Measurements from ENCODE around the gene DISP3.

DISP3 gene

DNA sequence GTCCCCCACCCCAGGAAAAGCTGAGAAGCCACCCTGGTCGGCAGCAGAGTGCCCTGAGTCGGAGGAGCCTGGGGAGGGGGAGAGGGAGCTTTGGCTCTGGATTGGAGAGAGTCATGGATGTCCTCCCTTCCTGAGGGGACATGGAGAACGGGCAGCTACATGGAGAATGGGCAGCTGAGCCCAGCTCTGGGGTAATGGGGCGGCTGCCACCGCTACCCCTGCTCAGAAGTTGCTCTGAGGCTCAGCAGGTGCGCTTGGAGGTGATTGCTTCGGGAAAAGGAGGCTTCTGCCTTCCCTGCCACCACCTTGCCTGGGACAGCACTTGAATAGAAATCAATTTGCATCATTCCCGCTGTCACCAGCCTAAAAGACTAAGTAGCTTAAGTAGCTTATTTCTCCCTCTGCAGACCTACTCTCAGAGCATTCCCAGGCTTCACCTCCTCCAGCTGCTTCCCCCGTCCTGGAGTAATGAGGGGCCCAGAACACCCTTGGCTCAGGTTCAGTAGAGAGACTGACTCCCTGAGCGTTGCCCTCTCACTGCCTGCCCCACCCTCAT, 8.3 kb downstream of the DISP3 start:
- no peak for DNase-seq (ENCODE audit: low spot score)

DNA sequence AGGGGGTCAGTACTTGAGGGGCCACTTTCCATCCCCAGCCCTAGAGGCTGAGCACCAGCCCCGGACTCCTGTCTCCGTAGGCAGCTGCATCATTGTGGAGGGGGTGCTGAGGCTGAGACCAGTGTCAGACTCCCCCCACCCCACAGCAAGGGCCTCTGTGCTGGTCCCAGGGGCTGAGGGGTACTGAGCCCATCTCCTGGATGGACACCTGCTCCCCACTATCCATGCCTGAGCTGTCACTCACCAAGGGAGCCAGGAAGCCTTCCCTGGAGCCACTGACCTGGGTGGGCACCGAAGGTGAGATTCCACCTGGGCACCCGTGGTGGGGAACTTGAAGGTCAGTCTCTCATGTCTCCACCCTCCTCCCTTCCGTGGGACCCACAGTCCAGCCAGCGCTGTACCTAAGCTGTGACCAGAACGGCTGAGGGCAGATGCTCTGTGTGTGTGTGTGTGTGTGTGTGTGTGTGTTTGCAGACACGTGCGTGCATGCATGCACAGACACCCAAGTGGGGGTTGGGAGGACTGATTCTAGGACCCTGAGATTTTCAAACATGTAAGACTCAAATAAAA, 9.3 kb downstream of the DISP3 start:
- DNase-seq (ENCODE audit: low spot score), result no peak

DNA sequence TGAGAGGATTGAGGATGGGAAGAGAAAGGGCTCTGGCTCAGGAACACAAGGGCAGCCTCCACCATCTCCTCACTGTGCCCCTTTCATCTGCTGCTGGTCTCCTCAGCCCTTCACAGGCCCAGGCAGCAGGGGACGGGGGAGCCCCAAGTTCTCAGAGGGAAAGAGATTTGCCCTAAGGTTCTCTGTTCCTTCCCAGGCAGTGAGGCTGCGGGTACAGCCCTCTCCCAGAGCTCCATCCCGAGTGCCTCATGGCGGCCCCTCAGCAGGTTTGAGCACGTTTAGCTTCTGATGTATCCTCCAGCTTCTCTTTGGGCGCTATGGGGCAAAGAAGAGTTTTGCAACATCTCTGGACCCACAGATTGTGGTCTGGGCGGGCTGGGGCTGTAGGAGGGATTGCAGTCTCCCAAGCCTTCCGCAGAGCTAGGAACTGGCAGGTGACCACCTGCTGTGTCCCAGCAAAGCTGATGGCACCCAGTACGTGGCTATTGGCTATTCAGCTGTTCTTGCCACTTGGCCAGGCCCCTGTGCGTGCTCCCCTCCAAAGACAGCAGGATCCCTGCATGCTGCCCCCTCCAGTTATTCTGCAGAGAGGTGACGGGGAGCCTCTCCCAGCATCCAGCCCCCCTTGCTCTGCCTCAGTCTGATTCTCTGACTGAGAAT, 10.1 kb downstream of the DISP3 start:
- DNase-seq (ENCODE audit: low spot score), result no peak

DNA sequence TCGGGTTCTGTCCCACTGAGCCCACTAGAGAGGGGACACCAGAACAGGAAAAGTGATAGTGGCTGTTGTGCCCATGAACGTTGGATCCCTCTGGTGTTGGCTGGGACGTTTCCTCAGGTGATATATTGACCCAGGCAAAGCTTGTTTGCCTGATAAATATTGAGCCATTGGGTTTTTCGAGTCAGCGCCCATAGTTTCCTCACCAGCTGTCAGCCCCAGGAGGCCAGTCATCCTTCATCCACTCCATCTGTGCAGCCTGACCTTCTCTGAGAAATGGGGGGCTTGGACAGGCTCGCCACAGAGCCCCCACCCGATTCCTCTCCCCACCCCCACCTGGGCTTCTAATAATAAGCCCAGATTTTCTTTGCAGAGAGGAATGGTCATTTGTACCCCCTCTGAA, 13.3 kb downstream of the DISP3 start:
- DNase-seq (ENCODE audit: low spot score), result no peak

DNA sequence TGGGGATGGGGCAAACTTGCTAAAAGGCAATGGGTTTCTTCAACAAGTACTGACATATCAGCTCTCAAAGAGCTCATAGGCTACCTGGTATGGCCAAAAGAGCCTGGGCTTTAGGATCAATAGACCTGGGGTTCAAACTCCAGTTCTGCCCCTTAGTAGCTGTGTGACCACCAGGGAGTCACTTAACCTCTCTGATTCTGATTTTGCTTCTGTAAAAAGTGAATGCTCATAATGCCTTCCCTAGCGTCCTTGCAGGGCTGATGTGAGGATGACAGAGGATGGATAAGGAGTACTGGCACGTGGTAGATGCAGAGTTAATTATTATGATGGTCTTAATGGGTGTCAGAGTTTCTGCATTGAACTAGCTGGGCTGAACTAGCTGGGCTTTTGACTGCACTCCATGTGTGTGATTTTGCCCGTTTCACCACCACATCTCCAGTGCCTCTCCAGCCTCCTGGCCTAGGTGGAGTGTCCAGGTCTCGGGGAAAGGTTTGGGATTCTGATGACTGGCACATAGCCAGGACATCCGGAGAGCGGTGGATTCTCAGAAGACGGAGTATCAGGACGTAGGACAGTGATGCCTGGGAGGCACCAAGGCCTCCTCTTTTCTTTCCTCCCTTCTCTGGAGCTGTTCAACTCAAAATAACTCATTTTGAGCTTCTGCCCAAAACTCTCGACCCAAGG, 15.2 kb downstream of the DISP3 start:
- no peak for DNase-seq (ENCODE audit: low spot score)

DNA sequence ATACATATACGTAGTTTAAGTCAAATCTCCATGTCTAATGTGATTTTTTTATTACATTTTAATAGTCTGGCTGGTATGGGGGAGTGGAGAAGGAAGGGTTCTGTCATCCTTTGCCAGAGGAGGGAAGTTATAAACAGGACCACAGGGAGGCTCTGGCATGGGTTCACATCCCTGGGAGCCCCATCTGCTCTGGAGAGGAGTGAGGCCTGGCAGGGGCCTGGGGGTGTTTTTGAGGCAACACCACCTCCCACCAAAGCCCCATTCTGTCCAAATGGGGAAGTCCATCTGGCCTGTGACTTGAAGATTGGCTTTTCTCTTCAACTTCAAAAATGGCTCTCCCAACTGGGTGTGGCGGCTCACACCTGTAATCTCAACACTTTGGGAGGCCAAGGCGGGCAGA, 15.8 kb downstream of the DISP3 start:
- no peak for DNase-seq (ENCODE audit: low spot score)

DNA sequence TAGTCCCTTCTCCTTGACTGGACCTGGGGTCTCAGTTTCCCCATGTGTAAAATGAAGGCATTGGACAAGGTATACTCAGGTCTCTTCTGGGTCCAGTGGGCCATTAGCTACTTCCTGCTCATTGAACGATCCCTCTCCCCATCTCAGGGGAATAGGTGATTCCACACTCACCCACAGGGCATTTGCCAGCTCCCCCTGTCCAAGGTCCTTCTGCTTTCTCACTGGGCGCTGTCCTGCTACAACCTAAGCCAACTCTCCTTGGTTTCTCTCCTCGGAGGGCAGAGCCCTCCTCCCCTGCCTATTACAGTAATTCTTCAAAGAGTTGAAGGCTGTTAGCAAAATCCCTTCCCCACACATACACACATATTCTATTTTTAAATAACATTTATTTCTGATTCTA, 16.6 kb downstream of the DISP3 start:
- no peak for DNase-seq (ENCODE audit: low spot score)

DNA sequence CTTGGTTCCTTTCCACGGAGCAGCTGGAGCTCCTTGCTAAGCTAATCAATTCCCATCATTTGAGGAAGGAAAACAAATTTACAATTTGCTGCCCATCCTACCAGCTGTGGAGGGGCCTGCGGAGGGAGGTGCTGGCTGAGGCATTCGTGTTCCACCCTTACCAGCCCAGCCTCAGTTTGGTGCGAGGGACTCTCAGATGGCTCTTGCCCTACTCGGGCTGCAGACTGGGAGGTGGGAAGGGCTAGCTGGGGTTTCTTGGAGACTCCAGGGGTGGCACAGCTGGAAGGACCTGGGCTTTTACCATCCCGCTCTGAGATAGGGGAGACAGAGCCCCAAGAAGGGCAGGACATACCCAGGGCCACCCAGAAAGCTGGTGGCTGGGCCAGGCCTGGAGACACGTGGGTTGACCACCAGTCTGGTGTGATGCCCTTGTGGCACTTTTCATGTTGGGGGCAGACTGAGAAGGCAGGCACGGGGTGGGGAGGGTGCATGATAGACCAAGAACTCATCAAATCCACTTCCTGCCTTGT, 17.7 kb downstream of the DISP3 start:
- no peak for DNase-seq (ENCODE audit: low spot score)

DNA sequence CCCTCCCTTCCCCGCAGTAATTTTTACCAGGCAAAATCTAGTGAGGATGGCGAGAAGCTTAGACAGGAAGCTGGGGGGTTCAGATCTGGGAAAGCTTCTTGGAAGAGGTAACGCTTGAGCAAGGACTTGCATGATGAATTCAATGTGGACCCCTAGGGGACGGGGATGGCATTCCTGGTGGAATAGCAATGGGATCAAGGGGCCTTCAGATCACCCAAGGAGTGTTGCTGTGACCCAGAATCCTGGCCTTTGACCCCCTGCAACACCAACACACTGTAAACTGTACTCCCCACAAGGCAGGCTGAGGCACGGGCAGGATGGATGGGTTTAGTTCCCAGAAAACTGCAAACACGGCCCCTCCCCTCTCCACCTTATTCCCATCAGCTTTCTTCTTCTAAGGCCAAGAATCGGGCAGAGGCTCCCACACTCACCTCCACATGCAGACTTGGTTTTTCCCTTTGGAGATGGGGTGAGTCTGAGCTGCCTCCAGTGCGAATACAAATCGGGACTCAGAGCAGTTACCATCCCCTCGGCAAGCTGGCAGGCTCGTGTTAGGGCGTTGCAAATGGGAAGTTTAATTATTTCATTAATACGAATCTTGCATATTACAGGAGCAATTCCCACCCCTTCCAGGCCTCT, 20.1 kb downstream of the DISP3 start:
- DNase-seq (ENCODE audit: low spot score), result no peak

DNA sequence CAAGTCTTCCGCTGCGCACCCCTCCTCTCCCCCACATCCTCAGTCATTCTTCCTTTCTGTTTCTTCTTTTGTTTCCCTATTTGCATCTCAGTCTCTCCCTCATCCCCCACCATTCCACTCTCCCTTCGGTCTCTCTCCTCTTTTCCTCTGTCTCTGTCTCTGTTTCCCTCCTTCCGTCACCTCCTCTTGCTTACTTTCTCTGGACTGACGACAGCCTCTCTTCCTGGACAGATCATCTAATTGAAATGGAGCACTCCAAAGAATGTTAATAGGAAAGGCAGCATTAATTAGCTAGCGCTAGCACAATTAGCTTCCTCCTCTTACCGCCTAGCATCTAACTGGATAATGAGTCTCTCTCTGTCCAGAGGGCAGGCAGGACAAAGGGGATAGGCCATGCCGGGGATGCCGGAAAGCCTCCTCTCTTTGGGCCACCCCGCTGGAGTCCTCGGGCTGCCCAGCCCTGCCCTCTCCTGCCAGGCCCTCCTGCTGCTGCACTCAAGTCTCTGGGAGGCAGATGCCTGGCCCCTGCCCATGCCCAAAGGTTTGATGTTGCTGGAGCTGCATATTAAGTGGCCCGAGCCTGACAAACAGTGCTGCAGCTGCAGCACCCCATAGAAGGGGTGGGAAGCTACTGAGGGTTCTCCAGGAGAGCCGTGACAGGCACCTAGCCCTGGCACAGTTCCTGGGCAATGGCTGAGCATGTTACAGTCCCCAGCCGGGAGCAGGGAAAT, 20.8 kb downstream of the DISP3 start:
- DNase-seq (ENCODE audit: low spot score), result no peak

DNA sequence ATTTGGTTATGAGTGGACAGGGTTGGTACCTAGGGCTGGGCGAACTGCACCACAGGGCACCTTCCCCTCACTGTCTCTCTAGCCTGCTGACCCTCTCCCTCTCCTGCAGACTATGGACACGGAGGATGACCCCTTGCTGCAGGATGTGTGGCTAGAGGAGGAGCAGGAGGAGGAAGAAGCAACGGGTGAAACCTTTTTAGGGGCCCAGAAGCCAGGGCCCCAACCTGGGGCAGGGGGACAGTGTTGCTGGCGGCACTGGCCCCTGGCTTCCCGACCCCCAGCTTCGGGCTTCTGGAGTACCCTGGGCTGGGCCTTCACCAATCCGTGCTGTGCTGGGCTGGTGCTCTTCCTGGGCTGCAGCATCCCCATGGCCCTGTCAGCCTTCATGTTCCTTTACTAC, 21.9 kb downstream of the DISP3 start:
- DNase-seq (ENCODE audit: low spot score), result no peak

DNA sequence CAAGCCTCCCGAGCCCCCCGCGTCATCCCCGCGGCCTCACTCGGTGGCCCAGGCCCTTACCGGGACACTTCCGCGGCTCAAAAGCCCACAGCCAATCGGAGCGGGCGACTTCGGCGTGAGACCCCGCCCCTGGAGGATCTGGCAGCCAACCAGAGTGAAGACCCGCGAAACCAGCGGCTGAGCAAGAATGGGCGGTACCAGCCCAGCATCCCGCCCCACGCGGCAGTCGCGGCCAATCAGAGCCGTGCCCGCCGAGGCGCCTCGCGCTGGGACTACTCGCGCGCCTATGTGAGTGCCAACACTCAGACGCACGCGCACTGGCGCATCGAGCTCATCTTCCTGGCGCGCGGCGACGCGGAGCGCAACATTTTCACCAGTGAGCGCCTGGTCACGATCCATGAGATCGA, 22.5 kb downstream of the DISP3 start:
- no peak for DNase-seq (ENCODE audit: low spot score)

DNA sequence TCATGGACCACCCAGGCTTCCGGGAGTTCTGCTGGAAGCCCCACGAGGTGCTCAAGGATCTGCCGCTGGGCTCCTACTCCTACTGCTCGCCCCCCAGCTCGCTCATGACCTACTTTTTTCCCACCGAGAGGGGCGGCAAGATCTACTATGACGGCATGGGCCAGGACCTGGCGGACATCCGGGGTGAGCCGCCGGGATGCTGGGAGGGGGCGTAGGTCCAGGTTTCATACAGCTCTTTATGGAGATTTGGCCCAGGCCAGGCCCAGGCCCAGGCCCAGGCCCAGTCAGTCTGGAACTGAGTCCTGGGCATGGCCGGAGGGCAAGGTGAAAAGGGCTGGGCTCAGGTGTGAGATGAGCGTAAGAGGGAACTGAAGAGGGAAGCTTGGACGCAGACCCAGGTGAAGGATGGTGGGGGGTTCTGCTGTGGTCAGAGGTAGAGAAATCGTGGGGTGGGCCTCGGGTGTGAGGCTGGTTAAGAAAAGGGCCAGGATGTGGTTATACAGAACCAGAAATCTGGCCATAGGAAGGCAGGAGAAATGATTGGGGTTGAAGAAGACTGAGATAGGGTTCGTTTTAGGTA, 23.0 kb downstream of the DISP3 start:
- no peak for DNase-seq (ENCODE audit: low spot score)

DNA sequence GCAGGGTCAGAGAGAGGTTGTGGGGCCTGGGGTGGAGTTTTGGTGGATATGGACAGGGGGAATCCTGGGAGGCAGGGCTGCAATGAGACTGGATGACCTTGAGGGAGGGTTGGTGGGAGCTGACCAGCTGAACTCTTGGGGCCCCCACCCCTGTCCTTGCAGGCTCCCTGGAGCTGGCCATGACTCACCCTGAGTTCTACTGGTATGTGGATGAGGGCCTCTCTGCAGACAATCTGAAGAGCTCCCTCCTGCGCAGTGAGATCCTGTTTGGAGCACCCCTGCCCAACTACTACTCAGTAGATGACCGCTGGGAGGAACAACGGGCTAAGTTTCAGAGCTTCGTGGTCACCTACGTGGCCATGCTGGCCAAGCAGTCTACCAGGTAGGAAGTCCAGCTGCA, 23.6 kb downstream of the DISP3 start:
- no peak for DNase-seq (ENCODE audit: low spot score)

DNA sequence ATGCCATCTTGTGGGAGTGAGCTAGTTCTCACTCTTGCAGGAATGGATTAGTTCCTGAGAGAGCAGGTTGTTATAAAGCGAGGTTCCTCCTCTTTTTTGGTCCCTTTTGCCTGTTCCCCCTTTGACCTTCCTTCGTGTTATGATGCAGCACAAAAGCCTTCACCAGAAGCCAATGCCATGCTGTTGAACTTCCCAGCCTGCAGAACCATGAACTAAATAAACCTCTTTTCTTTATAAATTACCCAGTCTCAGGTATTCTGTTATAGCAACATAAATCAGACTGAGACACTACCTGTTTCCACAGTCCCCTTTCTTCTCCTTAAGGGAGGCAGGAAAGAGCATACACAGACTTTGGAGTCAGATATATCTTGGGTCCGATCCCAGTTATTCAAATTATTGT, 25.6 kb downstream of the DISP3 start:
- no peak for DNase-seq (ENCODE audit: low spot score)

DNA sequence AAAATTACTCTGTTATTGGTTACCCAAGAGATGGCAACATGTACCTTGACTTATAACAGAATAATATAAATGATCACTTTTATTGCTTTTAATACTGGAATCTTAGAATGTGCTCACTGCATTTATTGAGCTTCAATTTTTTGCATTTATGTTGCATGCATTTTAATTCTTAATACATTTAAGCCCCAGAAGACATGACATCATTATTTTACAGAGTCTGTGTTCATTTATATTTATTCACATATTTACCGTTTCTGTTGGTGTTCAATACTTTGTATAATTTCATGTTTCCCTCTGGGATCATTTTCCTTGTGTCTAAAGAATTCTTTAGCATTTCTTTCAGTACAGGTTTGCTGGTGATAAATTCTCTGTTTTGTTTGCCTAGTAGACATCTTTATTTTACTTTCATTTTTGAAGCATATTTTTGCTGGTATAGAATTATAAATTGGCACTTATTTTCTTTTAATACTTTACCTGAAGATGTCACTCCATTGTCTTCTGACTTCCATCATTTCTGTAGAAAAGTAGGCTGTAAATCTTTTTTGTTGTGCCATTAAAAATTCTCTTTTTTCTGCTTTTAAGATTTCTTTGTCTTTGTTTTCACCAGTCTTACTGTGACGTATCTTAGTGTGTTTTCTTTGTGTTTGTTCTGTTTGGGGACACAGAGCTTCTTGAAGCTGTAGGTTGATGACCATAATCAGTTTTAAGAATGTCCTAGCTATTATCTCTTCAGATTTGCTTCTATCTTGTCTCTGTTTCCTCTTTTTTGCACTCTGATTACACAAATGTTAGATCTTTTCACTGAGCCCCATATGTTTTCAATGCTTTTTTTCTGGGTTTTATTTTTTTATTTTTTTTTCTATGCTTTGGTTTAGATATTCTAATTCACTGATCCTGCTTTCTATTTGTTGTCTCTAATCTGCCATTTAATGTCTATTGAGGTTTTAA, 26.9 kb downstream of the DISP3 start:
- DNase-seq (ENCODE audit: low spot score), result no peak

DNA sequence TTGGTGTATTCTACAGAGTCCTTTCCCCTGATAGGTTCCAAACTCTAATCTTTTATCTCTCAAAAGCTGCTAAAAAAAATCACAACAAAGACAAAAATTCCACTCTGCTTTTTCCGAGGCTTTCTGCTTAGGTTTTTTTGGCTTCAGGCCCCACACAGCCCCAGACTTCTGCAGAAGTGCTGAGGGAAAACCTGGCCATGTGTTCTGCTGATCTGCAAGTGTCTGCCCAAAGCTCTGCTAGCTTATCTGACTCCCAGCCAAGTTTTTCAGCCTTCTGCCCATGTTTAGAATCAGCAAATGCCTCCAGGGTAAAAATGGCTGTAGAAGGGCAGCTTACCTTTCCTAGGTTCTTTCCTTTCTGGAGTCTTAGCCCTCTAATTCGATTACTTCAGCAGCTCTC, 28.4 kb downstream of the DISP3 start:
- DNase-seq (ENCODE audit: low spot score), result no peak

DNA sequence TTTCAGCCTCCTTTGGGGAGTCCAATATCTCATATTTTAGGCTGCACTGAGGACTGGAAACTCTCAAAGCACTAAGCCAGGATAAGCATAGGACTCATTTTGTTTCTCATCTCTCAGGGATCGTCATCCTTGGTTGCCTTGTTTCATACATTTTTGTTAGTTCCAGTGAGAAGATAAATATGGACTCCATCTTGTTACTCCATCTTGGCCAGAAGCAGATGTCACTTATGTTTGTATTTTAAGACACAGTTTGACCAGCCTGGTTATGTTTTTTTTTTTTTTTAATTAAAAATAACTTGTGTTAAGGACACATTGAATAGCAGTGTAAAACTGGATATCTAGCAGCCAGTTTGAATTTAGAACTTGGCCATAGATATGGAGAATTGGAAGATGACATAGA, 34.7 kb downstream of the DISP3 start:
- DNase-seq (ENCODE audit: low spot score), result no peak

DNA sequence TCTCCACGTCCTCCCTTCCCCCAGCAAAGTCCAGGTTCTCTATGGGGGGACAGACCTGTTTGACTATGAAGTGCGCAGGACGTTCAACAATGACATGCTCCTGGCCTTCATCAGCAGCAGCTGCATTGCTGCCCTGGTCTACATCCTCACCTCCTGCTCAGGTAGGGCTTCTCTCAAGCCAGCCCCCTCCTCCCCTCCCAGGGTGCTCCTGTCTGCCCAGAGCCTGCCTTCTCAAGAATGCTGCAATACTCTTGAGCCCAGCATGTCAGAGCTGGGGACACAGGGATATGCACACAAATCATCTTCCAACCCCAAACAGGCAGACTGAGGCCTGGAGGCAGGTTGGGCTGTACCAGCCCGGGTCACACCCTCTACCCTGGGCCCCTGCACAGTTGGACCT, 35.4 kb downstream of the DISP3 start:
- DNase-seq (ENCODE audit: low spot score), result no peak
